K562 (cell line): ENCODE results near the gene KCNV2. TPM values are rescaled to one million over a fixed set of nuclear protein-coding genes. Genes with fewer than 3 reads are reported as not detected.
"Not testable (repeated sequence)": the region's sequence is repeated elsewhere in the genome, so short reads cannot be mapped to it uniquely, and the experiment has no call there.

Experiments used
- ATAC-seq: fragments of 200-7000 bp; cut with Tn5 transposase; 3 replicates; pipeline ENCODE4 v1.9.1; 2020; ENCODE audit warnings: moderate library complexity
- BruUV-seq: library from RNA; stranded (reverse); fragments of 400-500 nt; replicated peaks from 2 replicates; lab custom pipeline; 2021; lab: Mats Ljungman, UMichigan
- CTCF ChIA-PET: fragments of 300-600 bp; formaldehyde crosslinking; extraction: SDS; loops from one replicate; lab custom pipeline; 2021; ENCODE audit warnings: low intra/inter-chr PET ratio; lab: Yijun Ruan, JAX
- POLR2A ChIA-PET: fragments of 300-600, 350-650 bp; sonication (Branson Sonifier 250); formaldehyde crosslinking; extraction: SDS; loops from one replicate; lab custom pipeline; 2021; ENCODE audit warnings: antibody characterized with exemption, inconsistent platforms; lab: Yijun Ruan, JAX
- DNase-seq, 4 experiments: peaks; one replicate each; pipeline versions ENCODE4 v3.0.0 to v3.0.0-alpha.2; 2011 to 2018; ENCODE audit warnings: low spot score in 3 of 4, mixed read lengths in 3 of 4; ENCODE audit errors: extremely low read depth in 1 of 4
- FAIRE-seq: peaks from 2 replicates; lab custom pipeline; 2011; peaks lifted over from hg19 to GRCh38; lab: Jason Lieb, UNC
- H2AFZ ChIP-seq: 2 replicates; pipeline ENCODE4 v1.6.0; 2011; ENCODE audit warnings: low read depth, low read length, control low read depth, inconsistent platforms
- H3K27ac ChIP-seq: fragments of 200-600 bp; 3 replicates; pipeline ENCODE4 v1.8.0; 2011; ENCODE audit warnings: low read depth, mild to moderate bottlenecking, control low read depth, inconsistent platforms, low read length, moderate library complexity, mixed read lengths; ENCODE audit errors: extremely low read depth
- H3K27me3 ChIP-seq, 2 experiments: fragments of 300-600 bp in 1 of 2; 2 replicates in 1 of 2; 3 replicates in 1 of 2; pipeline versions ENCODE4 v1.6.0 to v1.8.0; 2011; ENCODE audit warnings: inconsistent platforms in 2 of 2, low read length in 2 of 2, mild to moderate bottlenecking in 1 of 2, mixed read lengths in 1 of 2, moderate library complexity in 1 of 2; ENCODE audit not compliant: control insufficient read depth in 2 of 2, insufficient read depth in 2 of 2
- H3K36me3 ChIP-seq: fragments of 300-600 bp; 3 replicates; pipeline ENCODE4 v1.8.0; 2011; ENCODE audit warnings: mild to moderate bottlenecking, low read length, inconsistent platforms; ENCODE audit not compliant: control insufficient read depth, insufficient read depth
- H3K4me1 ChIP-seq, 2 experiments: fragments of 200-600 bp in 1 of 2; replicated peaks in 1 of 2; 2 replicates in 1 of 2; 3 replicates in 1 of 2; pipeline versions ENCODE4 v1.5.1 to v1.8.0; 2011; ENCODE audit warnings: inconsistent platforms in 2 of 2, low read length in 2 of 2, mild to moderate bottlenecking in 1 of 2, mixed read lengths in 1 of 2, moderate library complexity in 1 of 2; ENCODE audit not compliant: control insufficient read depth in 2 of 2, insufficient read depth in 2 of 2
- H3K4me2 ChIP-seq: 2 replicates; pipeline ENCODE4 v1.6.1; 2011; ENCODE audit warnings: low read length, control low read depth, inconsistent platforms, mixed read lengths; ENCODE audit not compliant: insufficient read depth
- H3K4me3 ChIP-seq: fragments of 200-600 bp; sonication (generic), shearing (Covaris generic); 2 replicates; pipeline ENCODE4 v1.5.1; 2016; ENCODE audit warnings: control low read depth, inconsistent platforms
- H3K79me2 ChIP-seq: fragments of 200-600 bp; 3 replicates; pipeline ENCODE4 v1.8.0; 2011; ENCODE audit warnings: low read length, inconsistent platforms; ENCODE audit not compliant: control insufficient read depth, insufficient read depth
- H3K9ac ChIP-seq, 2 experiments: 2 replicates each; pipeline versions ENCODE4 v1.6.0 to v1.6.1; 2011; ENCODE audit warnings: low read depth in 2 of 2, low read length in 2 of 2, control low read depth in 1 of 2, inconsistent platforms in 1 of 2, mild to moderate bottlenecking in 1 of 2, mixed read lengths in 1 of 2; ENCODE audit not compliant: insufficient read depth in 1 of 2
- H3K9me1 ChIP-seq: one replicate; pipeline ENCODE4 v1.6.0; 2011; ENCODE audit warnings: inconsistent platforms, mild to moderate bottlenecking, low read length, moderate library complexity; ENCODE audit not compliant: control insufficient read depth, insufficient read depth
- H3K9me3 ChIP-seq: replicated peaks from 2 replicates; pipeline ENCODE4 v1.5.1; 2011; ENCODE audit warnings: low read depth, low read length, inconsistent platforms; ENCODE audit not compliant: control insufficient read depth, insufficient read depth
- H4K20me1 ChIP-seq: replicated peaks from 2 replicates; pipeline ENCODE4 v1.6.1; 2011; ENCODE audit warnings: low read length, inconsistent platforms, mixed read lengths; ENCODE audit not compliant: control insufficient read depth, insufficient read depth
- CREBBP ChIP-seq: IDR thresholded peaks from one replicate; pipeline ENCODE4 v1.6.1; 2012; ENCODE audit warnings: low read depth, mild to moderate bottlenecking, control low read depth, inconsistent platforms, low read length
- PHF8 ChIP-seq: fragments of 200-600 bp; sonication (generic); IDR thresholded peaks from 2 replicates; pipeline ENCODE4 v1.6.1; 2012; ENCODE audit warnings: mixed run types, mild to moderate bottlenecking, inconsistent platforms, low read length, moderate library complexity, borderline replicate concordance
- RBM25 ChIP-seq: fragments of 200-400 bp; formaldehyde crosslinking; IDR thresholded peaks from 2 replicates; pipeline ENCODE4 v1.6.1; 2018; ENCODE audit warnings: low read length, low read depth, moderate library complexity; ENCODE audit not compliant: severe bottlenecking
- ZNF146 ChIP-seq: IDR thresholded peaks from one replicate; pipeline ENCODE4 v1.6.1; 2018; ENCODE audit warnings: missing compliant biosample characterization; ENCODE audit not compliant: unreplicated experiment
- WGBS: fragments of 100-300 bp; shearing (Covaris generic); methylation state at CpG from one replicate; pipeline ENCODE4 v1.1.6; 2016; ENCODE audit warnings: low coverage, mixed read lengths; ENCODE audit not compliant: insufficient coverage; ENCODE audit errors: missing lambda C conversion rate; 5-methylcytosine and 5-hydroxymethylcytosine counted together
- in situ Hi-C: fragments of 300-500 bp; cut with MboI; formaldehyde crosslinking; loops from 4 replicates; pipeline ENCODE4 v1.15.0; 2018; ENCODE audit warnings: inconsistent platforms, mixed read lengths
- intact Hi-C: fragments of 100-400 bp; cut with micrococcal nuclease; formaldehyde crosslinking; loops from 2 replicates; pipeline ENCODE4 v1.14.2; 2022
- polyA plus RNA-seq, 8 experiments: library from polyadenylated mRNA; depleted of rRNA in 4 of 8; stranded (reverse) in 5 of 8; unstranded in 3 of 8; fragments of >200 nt; fragmentation: Nextera tagmentation in 2 of 8; fragmentation: Illumina TruSeq in 1 of 8; extraction: Ambion mirVana in 2 of 8; extraction: Trizol in 1 of 8; gene quantifications; 2 replicates each; pipeline versions ENCODE4 v1.2.1 to v1.2.3, GENCODE V29; 2011 to 2014; ENCODE audit warnings: inconsistent platforms in 1 of 8, missing spikeins in 1 of 8
- total RNA-seq, 7 experiments: library from RNA; depleted of rRNA in 6 of 7; stranded (reverse); fragments of >200 nt in 6 of 7; fragmentation: Illumina TruSeq in 2 of 7; extraction: Trizol in 2 of 7; gene quantifications; 2 replicates each; pipeline versions ENCODE4 v1.2.1 to v1.2.3, GENCODE V29; 2011 to 2021; ENCODE audit warnings: low replicate concordance in 1 of 7

KCNV2 gene
- total and polyA plus RNA-seq, 9 of the 15 experiments (the other 6 are each of a cell fraction or from before 2014, with no cell fraction given) = 0.03 TPM; not detected in 8

DNA sequence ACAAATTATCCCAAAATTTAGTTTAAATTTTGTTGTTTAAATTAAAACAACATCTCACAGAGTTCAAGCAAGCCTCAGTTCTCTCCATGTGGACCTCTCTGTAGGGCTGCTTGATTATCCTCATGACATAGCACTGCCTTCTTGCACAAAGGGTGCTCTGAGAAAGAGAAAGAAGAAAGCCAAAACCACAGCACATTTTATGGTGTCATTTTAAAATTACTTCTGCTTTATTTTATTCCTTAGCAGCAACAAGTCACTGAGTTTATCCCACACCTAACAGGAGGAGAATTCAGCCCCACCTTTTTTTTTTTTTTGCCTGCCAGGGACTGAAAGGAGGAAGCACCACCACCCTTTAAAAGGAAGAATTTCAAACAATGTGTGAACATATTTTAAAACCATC is 12.8 kb upstream of the KCNV2 start:
- H3K9me3 ChIP-seq = no peaks in the 10 kb centered on the region
- CTCF ChIA-PET = no interaction called here
- in situ Hi-C loops = no loop called here
- no peak overlapping the region for H2AFZ ChIP-seq
- TF ChIP-seq PHF8 (no peak), CREBBP (no peak)
- no peak for DNase-seq
- no peak overlapping the region for H3K4me2 ChIP-seq
- H3K79me2 ChIP-seq = no peaks in the 10 kb centered on the region
- H3K36me3 ChIP-seq = no peaks in the 10 kb centered on the region
- no peak overlapping the region for H3K4me3 ChIP-seq
- H3K9me1 ChIP-seq = no peaks in the 10 kb centered on the region
- no peak overlapping the region for H3K9ac ChIP-seq
- H3K27ac ChIP-seq = no peak overlapping the region
- no peak for FAIRE-seq
- POLR2A ChIA-PET = no interaction called here
- intact Hi-C loops = no loop called here
- no peak for ATAC-seq
- H4K20me1 ChIP-seq = no peaks in the 10 kb centered on the region
- H3K27me3 ChIP-seq = no peaks in the 10 kb centered on the region
- no peaks in the 10 kb centered on the region for H3K4me1 ChIP-seq
- BruUV-seq = no TSS peak

GRCh38 chr9:2707256-2707655 is 10.1 kb upstream of the KCNV2 start:
- H3K9me1 ChIP-seq, H2AFZ ChIP-seq, H4K20me1 ChIP-seq, H3K36me3 ChIP-seq, CTCF ChIA-PET, DNase-seq, H3K27me3 ChIP-seq, FAIRE-seq, POLR2A ChIA-PET, H3K27ac ChIP-seq, H3K9ac ChIP-seq, in situ Hi-C loops, intact Hi-C loops, H3K4me3 ChIP-seq, H3K79me2 ChIP-seq, H3K4me1 ChIP-seq, H3K9me3 ChIP-seq, H3K4me2 ChIP-seq, BruUV-seq, ATAC-seq: not testable (repeated sequence)
- TF ChIP-seq RBM25 (peak; percentile 40), ZNF146 (CRISPR knock-in tag) (peak; percentile 87)
- 51% methylated on average over 3 of the region's 3 CpGs for WGBS
